HG02763 (cell line): ENCODE measurements around the gene LPP.

ENCODE experiments used
- ATAC-seq: cut with Tn5 transposase; IDR thresholded peaks from one replicate; pipeline ENCODE4 v1.9.1; 2021; ENCODE audit warnings: mild to moderate bottlenecking, moderate library complexity; ENCODE audit not compliant: unreplicated experiment

The LPP gene

DNA sequence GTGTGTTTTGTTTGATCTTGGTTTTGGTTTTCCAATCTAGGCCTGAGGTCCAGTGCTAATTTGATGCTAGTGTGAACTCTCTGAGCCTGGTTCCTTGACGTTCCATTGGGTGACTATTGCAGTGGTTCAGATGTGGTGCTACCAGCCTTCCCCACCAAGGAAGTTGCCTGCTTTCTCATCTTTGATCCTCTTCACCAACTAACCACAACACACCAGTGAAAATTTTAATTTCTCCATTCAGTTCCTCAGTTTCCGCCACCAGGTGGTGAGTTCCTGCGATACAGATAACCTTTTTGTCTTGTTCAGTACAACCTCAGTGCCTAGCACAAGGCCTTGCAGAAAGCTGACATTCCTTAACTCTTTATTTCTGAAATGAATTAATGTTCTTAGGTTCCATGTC is 680.4 kb downstream of the LPP start:
- no peak for ATAC-seq

DNA sequence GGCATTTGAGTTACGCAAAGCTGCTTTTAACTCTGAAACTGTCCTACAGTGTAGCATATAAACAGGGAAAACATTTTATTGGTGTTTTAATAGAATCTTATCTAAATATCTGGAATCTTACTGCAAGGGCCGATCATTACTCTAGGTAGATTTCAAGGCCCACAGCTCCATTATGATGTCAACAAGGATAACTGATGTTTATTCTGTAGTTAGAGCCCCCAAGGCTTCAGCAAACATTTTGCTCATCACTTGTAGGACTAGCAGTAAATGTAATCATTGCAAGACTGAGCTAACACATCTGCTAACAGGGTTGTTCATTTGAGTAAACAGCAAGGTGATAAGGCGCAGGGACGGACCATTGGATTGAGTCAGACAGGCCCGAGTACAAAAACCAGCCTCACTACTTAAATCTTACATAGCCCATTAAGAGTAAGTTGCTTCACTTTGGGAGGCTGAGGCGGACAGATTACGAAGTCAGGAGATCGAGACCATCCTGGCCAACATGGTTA is 685.3 kb downstream of the LPP start:
- ATAC-seq, result no peak

DNA sequence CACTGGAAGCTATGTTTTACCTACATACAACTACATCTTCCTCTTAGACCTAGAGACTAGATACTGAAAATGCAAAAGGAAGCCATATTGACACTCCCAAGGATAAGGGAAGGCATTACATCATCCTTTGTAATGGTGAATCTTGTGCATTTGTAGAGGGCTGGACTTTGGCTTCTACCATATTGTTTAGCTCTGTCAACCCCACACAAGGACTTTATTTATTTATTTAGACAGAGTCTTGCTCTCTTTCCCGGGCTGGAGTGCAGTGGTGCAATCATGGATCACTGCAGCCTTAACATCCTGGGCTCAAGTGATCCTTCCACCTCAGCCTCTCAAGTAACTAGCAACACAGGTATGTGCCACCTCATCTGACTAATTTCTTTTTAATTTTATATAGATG is 686.3 kb downstream of the LPP start:
- no peak for ATAC-seq

DNA sequence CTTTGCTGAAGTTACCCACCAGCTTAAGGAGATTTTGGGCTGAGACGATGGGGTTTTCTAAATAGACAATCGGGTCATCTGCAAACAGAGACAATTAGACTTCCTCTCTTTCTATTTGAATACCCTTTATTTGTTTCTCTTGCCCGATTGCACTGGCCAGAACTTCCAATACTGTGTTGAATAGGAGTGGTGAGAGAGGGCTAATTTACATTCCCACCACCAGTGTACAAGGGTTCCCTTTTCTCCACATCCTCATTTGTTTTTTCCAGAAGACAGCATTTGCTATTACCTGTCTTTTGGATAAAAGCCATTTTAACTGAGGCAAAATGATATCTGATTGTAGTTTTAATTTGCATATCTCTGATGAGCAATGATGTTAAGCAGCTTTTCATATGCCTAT is 687.9 kb downstream of the LPP start:
- no peak for ATAC-seq

DNA sequence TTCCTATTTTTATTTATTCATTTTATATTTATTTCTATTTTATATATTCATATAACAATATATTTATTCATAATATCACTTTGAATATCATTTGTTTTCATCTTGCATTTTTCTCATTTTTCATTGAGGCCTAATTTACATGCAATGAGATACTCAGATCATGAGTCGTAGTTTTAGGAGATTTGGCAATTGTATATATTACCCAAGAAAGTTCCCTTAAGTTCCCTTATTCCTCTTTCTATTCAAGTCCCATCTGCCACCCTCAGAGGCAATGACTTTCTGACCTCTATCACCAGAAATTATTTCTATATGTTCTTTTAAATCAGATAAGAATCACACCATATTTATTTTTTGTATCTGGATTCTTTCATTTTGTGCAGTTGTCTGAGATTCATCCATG is 688.7 kb downstream of the LPP start:
- no peak for ATAC-seq

DNA sequence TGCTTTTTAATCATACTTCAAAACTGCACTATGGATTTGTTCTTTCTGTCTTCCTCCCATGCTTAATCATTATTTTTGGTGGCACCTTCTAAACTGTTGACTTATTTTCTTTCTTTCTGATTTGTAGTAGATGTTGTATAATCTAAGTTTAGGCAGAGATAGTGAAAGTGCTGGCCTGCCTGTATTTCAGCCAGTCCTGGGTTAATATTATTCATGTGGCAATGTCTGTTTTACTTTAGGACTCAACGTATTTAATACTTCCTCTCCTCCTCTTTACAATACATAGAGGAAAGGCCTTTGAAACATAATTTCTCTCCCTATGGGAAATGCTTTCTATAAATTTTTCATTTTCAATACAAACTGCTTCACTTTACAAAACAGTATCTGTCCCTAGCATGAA is 690.1 kb downstream of the LPP start:
- no peak for ATAC-seq

DNA sequence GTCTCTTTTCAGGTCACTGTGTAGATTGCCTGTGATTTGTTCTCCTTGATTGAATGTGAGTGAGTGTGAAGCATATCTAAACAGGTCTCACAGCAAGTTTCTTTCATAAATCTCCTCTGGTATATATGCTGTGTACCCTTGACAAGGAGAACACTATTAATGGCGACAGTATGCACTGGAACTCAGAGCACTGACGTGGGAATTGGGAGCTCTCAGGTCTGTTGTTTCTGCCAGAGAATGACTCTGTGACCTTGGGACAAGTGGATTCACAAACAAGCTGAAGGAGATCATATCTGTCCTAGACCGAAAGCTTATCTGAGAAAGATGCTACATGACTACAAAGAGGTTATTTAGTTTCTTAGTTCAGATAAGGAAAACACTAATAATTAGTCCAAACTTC is 691.6 kb downstream of the LPP start:
- ATAC-seq, result no peak

DNA sequence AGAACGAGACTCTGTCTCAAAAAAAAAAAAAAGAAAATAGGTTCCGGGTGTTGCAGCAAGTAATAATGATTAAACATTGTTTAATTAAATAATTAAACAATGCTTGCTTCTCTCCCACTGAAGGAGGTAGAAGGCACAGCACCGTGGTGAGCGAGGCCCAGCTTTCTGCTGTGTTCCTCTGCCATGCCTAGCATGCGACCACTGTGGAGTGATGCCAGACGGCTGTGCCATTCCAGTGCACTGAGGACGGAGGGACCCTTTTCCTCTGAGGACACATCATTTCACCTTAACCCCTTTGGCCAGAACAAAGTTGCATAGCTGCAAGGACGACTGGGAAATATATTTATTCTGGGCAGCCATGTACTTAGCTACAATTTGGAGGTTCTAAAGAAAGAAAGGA is 695.0 kb downstream of the LPP start:
- no peak for ATAC-seq

DNA sequence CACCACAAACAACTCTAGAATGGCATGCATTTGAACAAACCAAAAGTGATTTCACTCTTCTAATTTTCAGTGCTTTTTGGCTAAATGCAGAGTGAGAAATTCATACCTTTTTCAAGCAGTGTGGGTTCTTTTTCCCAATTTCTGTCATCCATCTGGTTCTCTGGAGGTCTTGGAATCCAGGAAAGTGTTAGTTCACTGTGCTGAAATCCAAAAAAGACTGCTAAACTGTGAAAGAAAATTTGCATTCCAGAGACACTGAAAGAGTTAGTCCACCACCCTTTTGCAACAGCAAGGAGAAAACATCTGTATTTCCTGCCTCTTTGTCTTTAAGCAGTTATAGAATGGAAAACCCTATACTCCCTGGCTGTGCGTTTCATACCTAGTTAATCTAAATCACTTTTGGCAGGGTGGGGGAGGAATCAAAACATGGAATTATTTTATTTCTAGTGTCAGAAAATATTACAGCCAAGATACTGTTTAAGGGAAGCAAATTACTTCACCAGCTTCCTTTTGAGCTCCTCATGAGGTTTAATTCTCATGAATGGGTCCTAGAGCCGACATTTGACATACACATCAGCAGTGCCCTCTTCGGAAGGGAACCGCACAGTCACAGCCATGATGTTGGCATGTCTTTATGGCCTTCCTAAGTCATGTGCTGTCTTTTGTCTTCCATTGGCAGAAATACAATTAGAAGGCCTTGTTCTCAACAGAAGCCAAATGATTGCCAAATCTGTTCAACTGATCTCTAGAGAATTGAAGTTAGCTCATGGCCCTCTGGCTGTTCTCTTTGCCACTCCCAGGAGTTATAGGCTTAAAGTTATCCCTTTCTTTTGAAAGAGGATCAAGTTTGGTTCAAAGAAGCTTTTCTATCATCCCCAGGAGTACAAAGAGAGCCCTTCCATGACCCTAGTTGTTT is 700.2 kb downstream of the LPP start:
- ATAC-seq, result no peak

DNA sequence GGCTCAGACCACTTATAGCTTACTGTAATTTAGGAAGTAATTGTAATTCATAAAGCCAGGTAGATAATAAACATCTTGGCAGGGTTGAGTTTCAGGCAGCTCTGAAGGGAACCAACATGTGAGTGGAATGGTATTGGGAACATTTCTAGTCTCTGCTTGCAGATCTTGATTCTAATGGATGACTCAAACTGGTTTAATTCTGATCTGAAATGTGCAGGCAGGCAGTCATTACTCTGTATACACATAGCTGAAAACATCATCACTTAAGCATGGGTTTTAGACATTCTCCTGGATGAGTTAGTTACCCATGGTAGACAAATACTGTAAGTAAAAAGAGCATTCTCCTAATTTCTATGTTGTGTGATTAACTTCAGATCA is 700.8 kb downstream of the LPP start:
- ATAC-seq, result no peak

DNA sequence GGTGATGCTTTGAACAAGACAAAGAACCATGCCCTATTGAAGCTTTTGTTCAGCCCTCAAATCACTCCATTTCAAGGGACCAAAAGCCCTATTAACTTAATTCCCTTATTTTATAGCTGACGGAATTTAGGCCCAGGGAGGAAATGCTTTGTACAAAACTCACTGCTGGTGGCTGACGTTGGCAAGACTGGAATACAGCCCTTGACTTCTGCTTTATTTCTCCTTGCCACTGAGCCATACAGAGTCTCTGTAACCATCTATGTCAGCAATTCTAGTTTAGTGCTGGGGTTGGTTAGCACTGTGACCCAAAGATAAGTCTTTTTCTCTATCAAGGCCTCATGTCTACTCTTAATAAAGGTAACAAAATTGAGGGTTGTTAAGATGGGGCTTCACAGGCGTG is 701.7 kb downstream of the LPP start:
- ATAC-seq, result no peak

DNA sequence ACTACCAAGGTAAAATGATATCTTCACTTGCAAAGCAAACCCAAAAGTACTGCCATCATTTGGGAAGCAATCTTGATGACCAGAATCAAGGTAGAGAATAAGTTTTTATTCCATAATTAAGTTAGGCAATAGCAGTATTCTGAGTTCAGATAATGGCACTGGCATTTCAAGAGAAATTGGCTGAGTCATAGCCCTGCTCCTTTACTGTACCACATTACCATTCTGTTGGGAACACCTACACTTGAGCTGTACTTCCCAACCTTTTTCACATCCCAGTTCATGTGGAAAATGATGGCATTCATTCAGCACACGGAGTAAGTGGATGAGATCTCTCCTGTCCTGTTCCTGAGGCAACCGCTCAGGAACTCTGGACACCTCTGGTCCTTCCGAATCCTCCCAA is 706.2 kb downstream of the LPP start:
- ATAC-seq, result no peak

DNA sequence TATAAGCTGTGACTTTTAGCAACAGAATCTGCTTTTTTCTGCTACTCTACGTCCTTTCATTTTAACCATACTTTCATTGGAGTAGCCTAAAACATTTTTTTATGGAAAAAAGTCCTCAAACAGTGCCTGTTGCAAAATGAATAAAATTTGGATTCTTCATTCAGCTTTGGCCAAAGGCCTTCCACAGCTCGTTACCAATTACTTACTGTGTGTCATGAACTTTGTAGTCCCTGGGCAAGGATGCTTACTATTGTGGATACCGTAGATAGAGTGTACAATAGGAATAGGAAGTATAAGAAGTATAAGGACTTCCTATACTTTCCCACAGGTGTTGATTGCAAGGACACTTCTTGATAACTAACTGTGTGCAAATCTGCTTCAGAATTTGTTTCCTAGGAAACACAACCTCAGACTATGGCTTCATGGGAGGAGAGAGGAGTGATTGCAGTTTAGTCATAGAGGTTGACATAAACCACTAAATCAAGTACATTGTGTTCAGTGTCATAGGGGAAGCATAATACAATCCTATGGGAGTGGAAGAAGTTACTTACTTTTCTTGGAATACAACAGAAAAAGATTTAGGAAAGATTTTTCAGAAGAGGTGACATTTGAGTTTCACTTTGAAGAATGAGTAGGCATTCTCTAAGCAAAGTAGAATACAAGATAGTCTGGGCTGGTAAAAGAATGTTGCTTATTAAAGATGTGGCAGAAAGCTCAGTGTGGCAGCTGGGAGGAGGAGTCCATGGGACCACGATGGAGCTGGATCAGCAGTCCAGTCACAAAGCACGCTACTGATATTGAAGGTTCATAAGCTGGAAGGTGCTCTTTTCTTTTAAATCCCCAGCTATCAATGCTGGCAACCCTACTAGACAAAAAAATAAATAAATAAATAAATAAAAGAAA is 708.1 kb downstream of the LPP start:
- no peak for ATAC-seq

DNA sequence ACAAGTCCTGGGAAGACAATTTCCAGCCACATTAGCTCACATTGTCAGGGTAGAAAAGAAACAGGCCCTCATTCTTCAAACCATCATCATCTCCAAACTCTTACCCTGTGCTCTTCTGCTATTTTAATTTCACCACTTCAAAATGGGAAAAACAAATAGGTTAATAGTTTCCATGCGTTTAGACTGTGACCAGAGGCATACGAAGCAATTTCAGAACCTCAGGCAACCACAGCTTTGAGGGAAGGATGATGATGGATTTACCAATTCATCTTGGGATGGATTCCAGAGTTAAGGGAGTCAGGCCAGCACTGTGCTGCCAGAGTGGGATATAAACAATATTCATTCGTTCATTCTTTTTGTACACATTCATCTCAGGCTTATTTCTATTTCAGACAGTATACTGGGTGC is 710.0 kb downstream of the LPP start:
- ATAC-seq, result no peak

DNA sequence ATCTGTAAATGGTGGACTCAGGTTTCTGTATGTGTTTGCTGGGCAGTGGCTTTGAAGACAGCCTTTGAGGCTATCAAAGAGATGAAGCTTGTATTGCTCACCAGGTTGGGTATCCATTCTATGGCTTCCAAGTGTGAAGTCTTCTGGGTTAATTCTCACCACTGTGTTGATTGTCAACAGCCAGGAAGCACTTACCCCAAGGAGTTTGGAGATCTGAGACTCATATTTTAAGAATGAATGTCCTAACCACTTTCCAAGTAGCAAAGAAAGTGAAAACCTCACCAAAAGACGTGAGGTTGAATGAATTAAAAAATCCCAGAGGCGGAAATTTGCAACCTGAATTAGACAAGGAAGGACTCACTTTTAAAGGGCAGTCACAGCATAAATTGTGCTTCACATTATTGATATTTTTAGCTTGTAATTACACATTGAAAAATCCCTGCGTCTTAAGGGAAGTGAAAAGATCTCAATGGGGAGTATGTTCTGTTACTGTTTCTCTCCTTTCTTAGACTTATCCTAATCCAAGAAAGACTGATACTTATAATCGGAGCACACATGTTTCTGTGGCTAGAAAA is 713.8 kb downstream of the LPP start:
- no peak for ATAC-seq

DNA sequence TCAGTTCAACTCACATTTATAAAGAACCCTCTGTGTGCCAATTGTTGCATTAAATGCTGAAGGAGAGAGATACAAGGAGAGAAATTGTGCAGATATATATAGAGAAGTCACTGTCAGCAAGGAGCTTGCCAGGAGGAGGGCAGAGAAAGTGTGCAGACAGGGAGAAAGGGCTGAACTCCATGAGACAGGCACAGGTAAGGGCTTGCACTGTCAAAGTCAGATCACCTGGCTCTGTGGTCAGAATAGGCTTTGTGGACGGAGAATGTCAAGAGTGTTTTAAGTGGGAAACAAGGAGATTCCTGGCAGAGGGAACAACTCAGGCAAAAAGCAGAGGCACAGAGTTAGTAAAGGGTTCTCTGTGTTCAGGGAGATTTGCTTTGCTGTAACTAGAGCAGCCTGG is 714.8 kb downstream of the LPP start:
- ATAC-seq, result no peak

DNA sequence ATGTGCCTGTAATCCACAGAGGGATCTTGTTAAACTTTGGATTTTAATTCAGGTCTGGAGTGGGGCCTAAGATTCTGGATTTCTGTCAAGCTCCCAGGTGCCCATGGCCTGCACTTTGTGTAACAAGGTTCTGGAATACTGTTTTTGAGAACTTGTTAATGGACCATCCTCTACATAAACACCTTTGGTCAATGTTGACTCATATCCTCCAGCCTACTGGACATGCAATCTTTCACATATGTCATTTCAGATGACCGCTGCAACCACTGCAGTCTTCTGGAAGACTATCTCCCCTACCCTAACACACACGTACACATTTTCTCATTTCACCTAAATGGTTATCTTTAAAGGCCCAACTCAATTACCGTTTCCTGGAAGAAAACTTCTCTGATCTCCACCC is 715.7 kb downstream of the LPP start:
- ATAC-seq, result no peak

DNA sequence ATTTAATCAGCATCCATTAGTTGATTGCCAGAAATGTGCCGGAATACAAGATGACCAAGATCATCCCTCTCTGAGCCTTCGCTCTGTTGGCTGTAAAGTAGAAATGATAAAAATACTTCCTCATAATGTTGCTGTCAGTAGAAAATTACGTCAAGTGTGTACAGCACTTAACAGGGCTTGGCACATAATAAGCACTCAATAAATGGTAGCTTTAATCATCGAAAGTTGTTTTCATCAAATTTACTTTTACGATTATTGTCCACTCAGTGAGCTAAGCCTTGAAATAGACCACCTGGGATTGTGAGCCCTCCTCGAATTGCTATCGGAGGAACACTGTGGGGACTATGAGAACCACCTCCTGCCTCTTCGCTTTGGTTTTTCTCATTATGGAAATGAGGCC is 716.5 kb downstream of the LPP start:
- no peak for ATAC-seq

DNA sequence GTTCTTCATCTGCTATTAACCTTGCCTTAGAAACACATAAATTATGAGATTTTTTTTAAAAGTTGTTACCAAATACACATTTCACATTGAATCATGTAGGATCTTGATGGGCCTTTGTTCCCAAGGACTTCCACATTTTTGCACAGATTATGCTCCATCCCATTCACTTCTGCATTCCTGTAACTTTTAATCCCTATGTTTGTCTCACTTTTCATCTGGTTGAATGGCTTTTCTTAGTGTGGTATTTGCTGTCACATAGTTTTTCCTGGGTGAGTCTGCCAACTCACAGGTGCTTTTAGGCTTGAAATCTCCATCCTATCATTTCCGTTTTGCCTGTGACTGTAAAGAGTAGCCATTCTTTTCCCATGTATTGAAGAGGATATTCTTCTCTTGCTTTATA is 720.6 kb downstream of the LPP start:
- no peak for ATAC-seq

DNA sequence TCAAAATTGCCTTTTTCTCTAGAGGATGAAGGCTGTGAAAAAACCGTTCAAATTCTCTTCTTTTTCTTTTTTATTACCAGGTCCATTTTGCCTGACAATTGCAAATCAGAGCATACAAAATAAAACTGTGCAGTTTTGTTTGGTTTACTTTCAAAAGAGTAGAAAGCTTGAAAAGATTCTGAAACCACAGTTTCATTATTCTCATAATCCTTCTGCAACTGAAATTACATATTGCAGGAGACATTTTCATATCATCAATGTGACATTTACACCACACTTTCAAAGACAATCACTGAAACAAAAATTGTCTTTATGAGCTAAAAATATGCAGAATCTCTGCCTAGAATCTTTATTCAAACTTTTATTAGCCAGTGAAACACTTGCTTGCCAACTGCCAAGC is 721.5 kb downstream of the LPP start:
- no peak for ATAC-seq

DNA sequence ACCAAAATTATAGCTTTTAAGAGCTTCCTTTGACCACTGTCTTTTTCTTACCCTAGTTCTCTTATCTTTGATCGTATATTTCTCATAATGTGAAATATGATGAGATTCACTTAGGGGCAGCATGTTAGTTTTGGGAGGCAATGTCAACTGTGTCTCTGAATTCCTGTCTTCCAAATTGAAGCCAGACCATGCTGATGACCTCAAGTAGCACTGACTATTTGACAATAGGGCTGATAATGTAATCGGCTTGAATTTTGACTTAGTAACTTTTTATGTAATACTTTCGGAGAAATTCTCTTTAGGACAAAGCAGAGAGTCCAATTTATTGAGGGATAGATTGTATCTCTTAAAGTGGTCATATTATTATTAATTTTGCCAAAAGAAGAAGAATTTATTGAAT is 722.4 kb downstream of the LPP start:
- ATAC-seq, result no peak

DNA sequence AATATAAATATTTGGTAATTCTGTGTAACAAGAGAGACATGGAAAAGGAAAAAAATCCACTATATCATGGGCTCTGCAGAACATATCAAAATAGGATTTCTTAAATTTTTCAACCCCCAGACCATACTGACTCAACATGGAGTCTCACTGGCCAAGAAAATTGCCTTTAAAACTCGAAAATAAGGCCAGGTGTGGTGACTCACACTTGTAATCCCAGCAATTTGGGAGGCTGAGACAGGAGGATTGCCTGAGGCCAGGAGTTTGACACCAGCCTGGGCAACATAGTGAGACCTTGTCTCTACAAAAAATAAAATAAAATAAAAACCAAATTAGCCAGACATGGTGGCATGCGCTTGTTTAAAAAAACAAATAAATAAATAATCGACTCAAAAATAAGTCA is 723.4 kb downstream of the LPP start:
- no peak for ATAC-seq
